T-helper 17 cell (primary cell): ENCODE data around the gene CYTH3. TPM values are rescaled to one million over a fixed set of nuclear protein-coding genes. Genes with fewer than 3 reads are reported as not detected.
"Not testable (repeated sequence)": the region's sequence is repeated elsewhere in the genome, so short reads cannot be mapped to it uniquely, and the experiment has no call there.

ENCODE experiments used
- ATAC-seq: fragments of 150-1000 bp; cut with Tn5 transposase; 2 replicates; pipeline ENCODE4 v1.10.0; 2021; ENCODE audit warnings: mild to moderate bottlenecking, moderate library complexity
- DNase-seq, 3 donors: peaks; one replicate each; pipeline versions ENCODE4 v3.0.0 to v3.0.0-alpha.2; 2020 to 2021
- H3K9me3 ChIP-seq: one replicate; pipeline ENCODE4 v1.7.0; 2013; ENCODE audit warnings: low read length, mild to moderate bottlenecking; ENCODE audit not compliant: control insufficient read depth, poor library complexity, severe bottlenecking
- H3K27ac Mint-ChIP-seq: one replicate; pipeline ENCODE4 v1.8.0; 2022; ENCODE audit warnings: mild to moderate bottlenecking, moderate library complexity, mixed read lengths
- H3K27me3 Mint-ChIP-seq: one replicate; pipeline ENCODE4 v1.8.0; 2022; ENCODE audit warnings: mixed read lengths
- H3K36me3 Mint-ChIP-seq: one replicate; pipeline ENCODE4 v1.8.0; 2022; ENCODE audit warnings: low read depth, mixed read lengths
- H3K4me1 Mint-ChIP-seq: one replicate; pipeline ENCODE4 v1.8.0; 2022; ENCODE audit warnings: mild to moderate bottlenecking, mixed read lengths
- H3K4me3 Mint-ChIP-seq: one replicate; pipeline ENCODE4 v1.8.0; 2022; ENCODE audit warnings: mild to moderate bottlenecking, moderate library complexity, mixed read lengths
- total RNA-seq, 4 donors: library from RNA in 2 of 4; stranded (reverse) in 2 of 4; gene quantifications; one replicate each; pipeline ENCODE4 v1.2.3 and lab custom pipeline; 2022 to 2026

Gene CYTH3, protein sequence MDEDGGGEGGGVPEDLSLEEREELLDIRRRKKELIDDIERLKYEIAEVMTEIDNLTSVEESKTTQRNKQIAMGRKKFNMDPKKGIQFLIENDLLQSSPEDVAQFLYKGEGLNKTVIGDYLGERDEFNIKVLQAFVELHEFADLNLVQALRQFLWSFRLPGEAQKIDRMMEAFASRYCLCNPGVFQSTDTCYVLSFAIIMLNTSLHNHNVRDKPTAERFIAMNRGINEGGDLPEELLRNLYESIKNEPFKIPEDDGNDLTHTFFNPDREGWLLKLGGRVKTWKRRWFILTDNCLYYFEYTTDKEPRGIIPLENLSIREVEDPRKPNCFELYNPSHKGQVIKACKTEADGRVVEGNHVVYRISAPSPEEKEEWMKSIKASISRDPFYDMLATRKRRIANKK
- total RNA-seq = 10 to 100 TPM; 23.1 to 25.8 TPM
- 26.1 to 72.8 reads per million in 2 donors for total RNA-seq (lab: John Stamatoyannopoulos, UW)

DNA sequence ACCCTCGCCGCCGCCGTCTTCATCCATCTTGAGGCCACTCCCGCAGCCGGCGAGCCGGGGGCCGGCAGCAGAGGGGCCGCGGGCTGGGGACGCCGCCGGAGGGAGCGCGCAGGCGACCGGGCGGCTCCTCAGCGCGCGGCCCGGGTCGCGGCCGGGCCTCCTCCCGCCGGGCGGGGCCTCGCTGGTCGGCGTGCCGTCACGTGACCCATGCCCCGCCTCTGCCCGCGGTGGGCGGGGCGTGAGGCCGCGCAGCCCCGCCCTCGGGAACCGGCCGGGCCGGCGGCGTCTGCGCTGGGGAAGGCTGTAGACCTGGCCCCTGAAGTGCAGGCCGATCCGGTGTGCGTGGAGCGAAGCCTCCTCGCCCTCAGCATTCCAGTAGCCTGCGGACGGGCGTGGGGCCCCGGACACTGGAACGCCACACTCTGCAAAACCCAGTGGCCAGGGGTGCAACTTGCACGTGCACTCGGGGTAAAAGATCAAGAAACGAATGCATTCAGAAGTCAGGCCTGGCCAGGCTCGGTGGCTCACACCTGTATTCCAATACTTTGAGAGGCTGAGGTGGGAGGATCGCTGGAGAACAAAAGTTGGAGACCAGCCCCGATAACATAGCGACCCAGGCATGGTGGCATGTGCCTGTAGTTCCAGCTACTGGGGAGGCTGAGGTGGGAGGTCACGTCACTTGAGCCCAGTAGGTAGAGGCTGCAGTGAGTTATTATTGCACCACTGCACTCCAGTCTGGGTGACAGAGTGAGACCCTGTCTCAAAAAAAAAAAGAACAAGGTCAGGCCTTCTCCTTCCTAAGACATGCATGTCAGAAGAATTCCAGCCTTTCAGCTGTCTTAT lies at the start of gene CYTH3:
CYTH3 (minus strand) TSS at position 144 of the 843 bp plus-strand sequence; CDS start at position 27, 117 bp downstream.
- peak; percentile 90 for ATAC-seq
- H3K4me1 Mint-ChIP-seq = peaks cover 26% of the 10 kb centered on the region
- peak within 1 kb of the TSS; percentile 91 for H3K27ac Mint-ChIP-seq
- no peaks in the 10 kb centered on the region for H3K36me3 Mint-ChIP-seq
- peak within 1 kb of the TSS; percentile 94 for H3K4me3 Mint-ChIP-seq
- DNase-seq = peak; percentile 75 to 79 (median 77)
- no peaks in the 10 kb centered on the region for H3K9me3 ChIP-seq
- peaks cover 8% of the 10 kb centered on the region for H3K27me3 Mint-ChIP-seq

DNA sequence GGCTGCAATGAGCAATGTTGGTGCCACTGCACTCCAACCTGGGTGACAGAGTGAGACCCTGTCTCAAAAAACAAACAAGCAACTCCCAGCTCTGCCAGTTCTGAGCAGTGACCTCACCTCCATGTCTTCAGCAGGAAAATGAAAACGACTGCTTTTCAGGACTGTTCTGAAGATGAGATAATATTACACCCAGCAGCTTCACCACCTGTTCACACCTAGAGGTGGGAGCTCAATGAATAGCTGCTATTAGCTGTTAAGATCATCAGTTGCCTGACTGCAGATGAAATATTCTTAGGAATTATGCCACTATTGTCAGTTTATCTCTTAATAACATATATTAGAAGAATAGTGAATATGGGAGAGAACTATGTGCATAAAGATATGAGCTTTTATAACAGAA lies 48.4 kb upstream of the CYTH3 start:
- no peaks in the 10 kb centered on the region for H3K9me3 ChIP-seq
- Mint-ChIP-seq H3K27ac (no peak overlapping the region), H3K4me1 (peaks cover 3% of the 10 kb centered on the region), H3K27me3 (peaks cover 5% of the 10 kb centered on the region), H3K4me3 (no peak overlapping the region), H3K36me3 (no peaks in the 10 kb centered on the region)
- DNase-seq (no peak), ATAC-seq (no peak)

DNA sequence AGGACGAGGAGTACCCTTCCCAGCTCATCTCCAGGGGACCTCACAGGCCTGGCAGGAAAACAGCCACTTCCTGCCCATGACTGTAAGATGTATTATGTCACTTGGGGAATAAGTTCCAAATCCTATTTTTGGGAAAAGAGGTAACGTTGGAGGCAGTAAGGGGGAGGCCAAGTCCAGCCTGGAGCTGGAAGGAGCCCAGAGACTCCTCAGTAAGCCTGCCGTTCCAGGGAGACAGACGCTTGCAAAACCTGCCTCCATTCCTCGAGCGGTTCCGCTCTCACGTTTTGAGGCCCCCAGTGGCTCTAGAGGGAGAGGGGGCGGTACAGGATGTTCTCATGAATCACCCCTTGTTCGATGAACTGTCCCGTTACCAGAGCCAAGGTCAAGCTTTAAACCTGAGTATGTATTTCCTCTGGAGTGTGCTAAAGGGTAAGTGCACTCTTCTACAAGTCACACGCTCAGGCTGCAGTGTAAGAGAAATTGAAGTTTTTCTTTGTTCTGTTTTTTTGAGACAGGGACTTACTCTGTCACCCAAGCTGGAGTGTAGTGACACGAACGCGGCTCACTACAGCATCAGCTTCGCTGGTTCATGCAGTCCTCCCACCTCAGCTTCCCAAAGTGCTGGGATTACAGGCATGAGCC lies 45.5 kb upstream of the CYTH3 start:
- H3K9me3 ChIP-seq = no peaks in the 10 kb centered on the region
- Mint-ChIP-seq H3K4me1 (peaks cover under 1% of the 10 kb centered on the region), H3K4me3 (no peak overlapping the region), H3K27ac (no peak overlapping the region), H3K27me3 (peaks cover 5% of the 10 kb centered on the region), H3K36me3 (no peaks in the 10 kb centered on the region)
- DNase-seq (no peak), ATAC-seq (no peak)

DNA sequence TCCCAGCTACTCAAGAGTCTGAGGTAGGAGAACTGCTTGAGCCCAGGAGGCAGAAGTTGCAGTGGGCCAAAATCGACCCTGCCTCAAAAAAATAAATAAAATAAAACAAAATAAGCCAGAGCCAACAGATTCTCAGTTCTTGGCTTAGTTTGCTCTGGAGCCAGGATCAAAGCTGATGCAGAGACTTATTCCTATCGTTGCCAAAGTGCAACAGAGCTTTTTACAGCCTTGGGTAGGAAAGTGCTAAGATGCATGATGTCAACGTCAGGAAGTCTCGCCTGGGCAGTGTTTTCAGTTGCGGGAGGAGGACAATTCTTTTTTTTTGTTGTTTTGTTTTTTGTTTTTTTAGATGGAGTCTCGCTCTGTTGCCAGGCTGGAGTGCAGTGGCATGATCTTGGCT lies 43.8 kb upstream of the CYTH3 start:
- Mint-ChIP-seq H3K4me3 (no peak overlapping the region), H3K36me3 (no peaks in the 10 kb centered on the region), H3K27me3 (peaks cover 5% of the 10 kb centered on the region), H3K27ac (no peak overlapping the region), H3K4me1 (no peaks in the 10 kb centered on the region)
- no peak for ATAC-seq
- H3K9me3 ChIP-seq = no peaks in the 10 kb centered on the region
- no peak for DNase-seq

DNA sequence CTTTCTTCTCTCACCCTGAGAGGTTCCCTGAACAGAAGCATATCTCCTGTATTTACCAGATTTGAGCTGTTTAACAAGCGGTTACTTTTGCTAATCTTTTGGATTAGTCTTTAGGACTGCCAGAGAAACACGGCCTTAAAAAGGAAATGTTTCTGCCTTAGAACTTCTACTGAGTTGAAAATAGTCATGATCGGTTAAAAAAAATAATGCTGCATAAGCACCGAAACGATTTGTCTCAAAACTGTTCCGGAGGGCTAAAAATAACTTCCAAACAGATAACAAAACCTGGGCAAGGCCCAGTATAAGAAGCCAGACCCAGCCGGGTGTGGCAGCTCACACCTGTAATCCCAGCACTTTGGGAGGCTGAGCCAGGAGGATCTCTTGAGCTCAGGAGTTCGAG lies 43.3 kb upstream of the CYTH3 start:
- DNase-seq = no peak
- peaks cover 5% of the 10 kb centered on the region for H3K27me3 Mint-ChIP-seq
- no peaks in the 10 kb centered on the region for H3K36me3 Mint-ChIP-seq
- no peaks in the 10 kb centered on the region for H3K4me1 Mint-ChIP-seq
- H3K27ac Mint-ChIP-seq = no peak overlapping the region
- no peak for ATAC-seq
- no peaks in the 10 kb centered on the region for H3K9me3 ChIP-seq
- no peak overlapping the region for H3K4me3 Mint-ChIP-seq

DNA sequence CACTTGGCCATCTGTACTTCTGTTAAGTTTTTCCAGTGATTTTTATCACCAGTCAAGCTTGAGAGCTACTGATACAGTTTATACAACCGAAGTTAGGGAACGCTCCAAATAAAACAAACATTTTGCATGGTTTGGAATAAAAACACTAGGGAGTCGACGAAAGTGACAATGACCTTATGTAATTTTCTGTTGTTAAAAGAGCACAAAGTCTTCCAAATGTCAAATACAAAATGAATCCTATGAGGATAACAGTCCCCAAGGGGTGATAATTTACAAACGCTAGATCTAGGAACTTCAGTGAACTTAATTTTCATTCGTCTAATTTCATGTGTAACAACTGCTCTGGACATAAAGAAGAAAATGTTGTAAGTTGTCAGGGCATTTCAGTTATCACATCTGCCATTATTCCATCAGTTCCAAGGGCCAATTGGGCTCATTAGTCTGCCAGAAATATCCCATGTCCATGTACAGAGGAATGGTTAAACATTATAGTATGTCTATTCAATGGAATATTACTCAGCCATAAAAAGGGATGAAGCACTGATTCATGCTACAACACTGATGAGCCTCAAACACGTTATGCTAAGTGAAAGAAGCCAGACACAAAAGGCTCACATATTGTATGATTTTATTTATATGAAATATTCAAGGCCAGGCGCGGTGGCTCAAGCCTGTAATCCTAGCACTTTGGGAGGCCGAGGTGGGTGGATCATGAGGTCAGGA lies 38.0 kb upstream of the CYTH3 start:
- Mint-ChIP-seq H3K4me3 (no peak overlapping the region), H3K27ac (no peak overlapping the region)
- no peak for ATAC-seq

DNA sequence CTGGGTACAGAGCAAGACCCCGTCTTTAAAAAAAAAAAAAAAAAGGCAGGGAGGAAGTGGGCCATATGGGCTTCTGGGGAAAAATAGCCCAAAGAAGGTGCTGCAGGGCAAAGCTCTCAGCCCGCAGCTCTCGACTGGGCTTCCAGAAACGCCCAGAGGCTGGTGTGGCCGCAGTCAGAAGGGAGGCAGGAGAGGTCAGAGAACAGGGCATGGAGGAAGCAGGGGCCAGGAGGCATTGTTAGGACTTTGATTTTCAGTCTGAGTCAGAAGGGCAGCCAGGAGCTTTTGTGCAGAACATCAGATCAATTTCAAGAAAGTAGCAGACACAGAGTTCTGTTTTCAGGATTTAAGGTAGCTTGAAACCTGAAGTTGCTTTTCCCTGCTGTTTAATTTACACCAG lies 35.3 kb upstream of the CYTH3 start:
- Mint-ChIP-seq H3K27ac (no peak overlapping the region), H3K27me3 (peaks cover 5% of the 10 kb centered on the region), H3K36me3 (no peaks in the 10 kb centered on the region), H3K4me3 (no peak overlapping the region), H3K4me1 (peaks cover 2% of the 10 kb centered on the region)
- ATAC-seq = no peak
- DNase-seq = no peak
- no peaks in the 10 kb centered on the region for H3K9me3 ChIP-seq

More for the DNA sequence above, 38.0 kb upstream of the CYTH3 start:
- Mint-ChIP-seq H3K4me1 (peaks cover 2% of the 10 kb centered on the region), H3K27me3 (peaks cover 5% of the 10 kb centered on the region), H3K36me3 (no peaks in the 10 kb centered on the region)
- H3K9me3 ChIP-seq = no peaks in the 10 kb centered on the region
- DNase-seq = no peak

DNA sequence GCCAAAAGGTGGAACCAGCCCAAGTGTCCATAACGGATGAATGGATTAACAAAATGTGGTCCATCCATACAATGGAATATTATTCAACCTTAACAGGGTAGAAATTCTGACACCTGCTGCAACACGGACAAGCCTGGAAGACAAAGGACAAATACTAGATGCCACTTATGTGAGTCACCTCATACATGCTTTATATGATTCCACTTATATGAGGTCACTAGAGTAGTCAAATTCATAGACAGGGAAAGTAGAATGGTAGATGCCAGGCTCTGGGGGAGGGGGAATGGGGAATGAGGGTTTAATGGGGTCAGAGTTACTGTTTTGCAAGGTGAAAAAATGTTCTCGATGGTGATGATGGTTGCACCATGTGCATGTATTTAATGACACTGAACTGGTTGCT lies 34.0 kb upstream of the CYTH3 start:
- H3K4me3 Mint-ChIP-seq = no peak overlapping the region
- H3K4me1 Mint-ChIP-seq = peaks cover 2% of the 10 kb centered on the region
- ATAC-seq (no peak), DNase-seq (no peak)
- H3K9me3 ChIP-seq = no peaks in the 10 kb centered on the region
- H3K27me3 Mint-ChIP-seq = peaks cover 5% of the 10 kb centered on the region
- no peaks in the 10 kb centered on the region for H3K36me3 Mint-ChIP-seq
- H3K27ac Mint-ChIP-seq = no peak overlapping the region

DNA sequence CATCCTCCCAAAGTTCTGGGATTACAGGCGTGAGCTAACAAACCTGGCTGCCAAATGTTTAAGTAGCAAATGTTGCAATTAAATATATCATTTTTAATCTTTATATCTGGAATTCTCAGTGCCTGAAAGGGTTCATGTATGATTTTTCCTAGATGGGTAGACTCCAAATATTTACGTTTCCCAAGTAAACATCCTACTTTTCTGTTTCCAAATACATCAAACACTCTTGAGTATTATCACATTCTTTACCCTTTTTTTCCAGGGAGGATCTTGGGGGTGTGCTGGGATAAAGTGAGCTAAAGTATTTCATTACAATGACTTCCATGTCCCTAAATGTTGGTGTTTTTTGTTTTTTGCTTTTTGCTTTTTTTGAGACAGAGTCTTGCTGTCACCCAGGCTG lies 32.9 kb upstream of the CYTH3 start:
- DNase-seq = no peak
- Mint-ChIP-seq H3K36me3 (no peaks in the 10 kb centered on the region), H3K27me3 (peaks cover 5% of the 10 kb centered on the region), H3K4me1 (peaks cover 2% of the 10 kb centered on the region), H3K27ac (no peak overlapping the region), H3K4me3 (no peak overlapping the region)
- H3K9me3 ChIP-seq = no peaks in the 10 kb centered on the region
- ATAC-seq = no peak

DNA sequence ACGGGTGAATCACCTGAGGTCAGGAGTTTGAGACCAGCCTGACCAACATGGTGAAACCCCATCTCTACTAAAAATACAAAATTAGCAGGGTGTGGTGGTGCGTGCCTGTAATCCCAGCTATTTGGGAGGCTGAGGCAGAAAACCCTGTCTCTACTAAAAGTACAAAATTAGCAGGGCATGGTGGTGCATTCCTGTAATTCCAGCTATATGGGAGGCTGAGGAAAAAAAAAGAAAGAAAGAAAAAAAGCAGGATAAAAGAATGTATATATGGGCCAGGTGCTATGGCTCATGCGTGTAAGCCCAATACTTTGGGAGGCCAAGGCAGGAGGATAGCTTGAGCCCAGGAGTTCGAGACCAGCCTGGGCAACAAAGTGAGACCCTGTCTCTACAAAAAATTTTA lies 29.0 kb upstream of the CYTH3 start:
- DNase-seq, ATAC-seq, H3K27me3 Mint-ChIP-seq, H3K4me1 Mint-ChIP-seq, H3K9me3 ChIP-seq, H3K36me3 Mint-ChIP-seq, H3K4me3 Mint-ChIP-seq: not testable (repeated sequence)
- H3K27ac Mint-ChIP-seq = peak overlapping the region; percentile 62

DNA sequence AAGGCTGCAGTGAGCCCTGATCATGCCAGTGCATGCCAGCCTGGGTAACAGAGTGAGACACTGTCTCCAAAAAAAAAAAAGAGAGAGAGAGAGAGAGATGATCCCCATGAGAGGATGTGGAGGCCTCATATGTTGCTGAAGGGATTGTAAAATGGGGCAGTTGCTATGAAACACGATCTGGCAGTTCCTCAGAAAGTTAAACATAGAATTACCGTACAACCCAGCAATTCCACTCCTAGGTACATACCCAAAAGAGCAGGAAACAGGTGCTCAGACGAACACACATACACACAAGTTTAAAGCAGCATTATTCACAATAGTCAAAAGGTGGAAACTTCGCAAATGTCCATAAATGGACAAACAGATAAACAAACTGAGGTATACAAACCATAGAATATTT lies 27.4 kb upstream of the CYTH3 start:
- peaks cover 4% of the 10 kb centered on the region for H3K36me3 Mint-ChIP-seq
- DNase-seq (no peak), ATAC-seq (no peak)
- peaks cover 6% of the 10 kb centered on the region for H3K27me3 Mint-ChIP-seq
- H3K4me1 Mint-ChIP-seq = no peaks in the 10 kb centered on the region
- H3K27ac Mint-ChIP-seq = no peak overlapping the region
- no peaks in the 10 kb centered on the region for H3K9me3 ChIP-seq
- H3K4me3 Mint-ChIP-seq = no peak overlapping the region

DNA sequence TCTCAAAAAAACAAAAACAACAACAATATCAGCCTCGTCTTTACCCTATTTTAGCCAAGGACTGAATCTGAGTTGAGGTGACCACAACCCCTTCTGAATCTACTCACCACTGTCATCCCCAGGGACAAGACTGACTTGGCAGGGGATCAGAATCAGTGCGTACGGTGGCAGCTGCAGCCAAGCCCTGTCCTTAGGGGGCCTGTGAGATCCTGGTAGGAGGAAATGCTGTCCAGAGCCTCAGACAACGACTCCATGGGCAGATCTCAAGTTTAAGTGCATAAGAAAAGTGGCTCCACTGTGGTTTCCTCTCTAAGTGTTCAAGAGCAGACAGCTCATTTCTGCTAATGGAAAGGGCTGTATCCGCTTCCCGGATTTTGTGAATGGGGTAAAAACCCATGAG lies 22.4 kb upstream of the CYTH3 start:
- Mint-ChIP-seq H3K27me3 (peaks cover 6% of the 10 kb centered on the region), H3K36me3 (peaks cover 4% of the 10 kb centered on the region), H3K4me3 (no peak overlapping the region), H3K4me1 (no peaks in the 10 kb centered on the region), H3K27ac (no peak overlapping the region)
- no peak for DNase-seq
- no peaks in the 10 kb centered on the region for H3K9me3 ChIP-seq
- no peak for ATAC-seq

DNA sequence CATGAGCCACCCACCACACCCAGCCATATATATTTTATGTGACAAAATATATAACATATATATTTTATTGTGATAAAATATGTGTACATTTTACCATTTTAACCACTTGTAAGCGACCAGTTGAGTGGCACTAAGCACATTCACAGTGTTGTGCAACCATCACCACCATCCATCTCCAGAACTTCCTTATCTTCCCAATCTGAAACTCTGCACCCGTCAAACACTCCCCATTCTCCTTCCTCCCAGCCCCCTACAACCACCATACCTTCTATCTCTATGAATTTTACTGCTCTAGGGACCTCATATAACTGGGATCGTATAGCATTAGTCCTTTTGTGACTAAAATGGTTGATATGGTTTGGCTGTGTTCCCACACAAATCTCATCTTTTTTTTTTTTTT lies 20.8 kb upstream of the CYTH3 start:
- DNase-seq = no peak
- H3K4me1 Mint-ChIP-seq = no peaks in the 10 kb centered on the region
- peaks cover 6% of the 10 kb centered on the region for H3K27me3 Mint-ChIP-seq
- H3K36me3 Mint-ChIP-seq = peaks cover 4% of the 10 kb centered on the region
- H3K9me3 ChIP-seq = no peaks in the 10 kb centered on the region
- no peak for ATAC-seq
- no peak overlapping the region for H3K4me3 Mint-ChIP-seq
- H3K27ac Mint-ChIP-seq = no peak overlapping the region
